Gastrocnemius medialis (tissue), 4 donors: ENCODE results near the gene MUS81. TPM values are rescaled to one million over a fixed set of nuclear protein-coding genes. Genes with fewer than 3 reads are reported as not detected.

Experiments
- ATAC-seq, 2 donors: fragments of 150-250 bp; one replicate each; pipeline ENCODE4 v1.9.1; 2016
- DNase-seq, 2 donors: peaks; one replicate each; pipeline ENCODE4 v3.0.0-alpha.2; 2019
- H3K27ac ChIP-seq, 4 donors: fragments of 200-600 bp; sonication (generic); 1 replicate in 1 of 4; 2 replicates in 3 of 4; pipeline ENCODE4 v1.5.1; 2016 to 2018; ENCODE audit warnings: mild to moderate bottlenecking in 2 of 4, moderate library complexity in 1 of 4
- H3K27me3 ChIP-seq, 3 donors: fragments of 200-600 bp; sonication (generic) in 2 of 3; 1 replicate in 1 of 3; 2 replicates in 2 of 3; pipeline versions ENCODE4 v1.5.1 to v1.6.0; 2016 to 2019; ENCODE audit warnings: mild to moderate bottlenecking in 1 of 3, moderate library complexity in 1 of 3
- H3K36me3 ChIP-seq, 2 donors: fragments of 200-600 bp; sonication (generic) in 1 of 2; one replicate each; pipeline ENCODE4 v1.5.1; 2017 to 2018
- H3K4me1 ChIP-seq, 2 donors: fragments of 200-600 bp; sonication (generic) in 1 of 2; one replicate each; pipeline ENCODE4 v1.5.1; 2016 to 2017; ENCODE audit warnings: mild to moderate bottlenecking in 2 of 2
- H3K4me3 ChIP-seq, 4 donors: fragments of 200-600 bp; sonication (generic) in 3 of 4; 1 replicate in 1 of 4; 2 replicates in 3 of 4; pipeline ENCODE4 v1.5.1; 2016 to 2019; ENCODE audit warnings: mild to moderate bottlenecking in 2 of 4
- H3K9me3 ChIP-seq, 3 donors: fragments of 200-600 bp; sonication (generic) in 2 of 3; 1 replicate in 1 of 3; 2 replicates in 2 of 3; pipeline ENCODE4 v1.5.1; 2016 to 2019
- CTCF ChIP-seq, 5 experiments: fragments of 450-650 bp in 3 of 5; fragments of 200-600 bp in 2 of 5; sonication (generic) in 2 of 5; IDR thresholded peaks in 4 of 5; conservative IDR thresholded peaks in 1 of 5; 1 replicate in 4 of 5; 2 replicates in 1 of 5; pipeline ENCODE4 v1.5.1; 2016 to 2019; ENCODE audit warnings: antibody characterized with exemption in 5 of 5, mild to moderate bottlenecking in 3 of 5, moderate library complexity in 3 of 5
- POLR2A ChIP-seq, 2 donors: fragments of 450-650 bp; IDR thresholded peaks; one replicate each; pipeline ENCODE4 v1.6.1; 2017; ENCODE audit warnings: antibody characterized with exemption in 2 of 2, mild to moderate bottlenecking in 2 of 2, moderate library complexity in 2 of 2
- in situ Hi-C, 4 donors: fragments of 200-750 bp; cut with MboI; loops; one replicate each; pipeline versions ENCODE4 v1.15.0 to v1.8.0; 2017; ENCODE audit warnings: low sequenced_read_pairs in 4 of 4
- intact Hi-C: fragments of 100-400 bp; cut with DNase I; formaldehyde crosslinking; loops from one replicate; pipeline ENCODE4 v1.15.1; 2023; ENCODE audit warnings: low total_unique reads
- total RNA-seq, 4 donors: library from RNA; depleted of rRNA; stranded (reverse); fragments of >200 nt; gene quantifications; one replicate each; pipeline versions ENCODE4 v1.1.0 to v1.2.3, GENCODE V29; 2016

MUS81 gene
- total RNA-seq, 4 donors from 2014 or later: 26.4 to 44.9 (median 34.8) TPM

- in situ Hi-C loops (loop anchor here (10.0 kb wide), 3 partner anchors 80 to 110 kb away; partner anchors contain the start of gene SART1 (in 1 of the 4)), intact Hi-C loops (no loop called here)
- Histone ChIP-seq H3K27ac (no peak overlapping the region), H3K9me3 (no peaks in the 10 kb centered on the region), H3K4me3 (no peak overlapping the region), H3K27me3 (no peaks in the 10 kb centered on the region), H3K36me3 (peaks cover 0 to 44% of the 10 kb centered on the region in 2 donors), H3K4me1 (peaks cover 21 to 24% of the 10 kb centered on the region in 2 donors)
- DNase-seq (no peak), ATAC-seq (no peak)
- TF ChIP-seq CTCF (IDR thresholded peaks at IDR 0.05 in 4 of 5, conservative IDR thresholded peaks at IDR 0.05 in 1 of 5) (no peak), POLR2A (IDR thresholded peaks at IDR 0.05) (no peak)
Measured at GRCh38 chr11:65885231-65885630, 25.0 kb downstream of the MUS81 start.

- in situ Hi-C loops: loop anchor here (10.0 kb wide), 3 partner anchors 79 to 109 kb away; partner anchors contain the start of gene SART1 (in 1 of the 4)
- DNase-seq (no peak), ATAC-seq (no peak)
- no peaks in the 10 kb centered on the region for H3K27me3 ChIP-seq
- H3K36me3 ChIP-seq: peaks cover 0 to 44% of the 10 kb centered on the region in 2 donors
- TF ChIP-seq POLR2A (IDR thresholded peaks at IDR 0.05) (no peak), CTCF (IDR thresholded peaks at IDR 0.05 in 4 of 5, conservative IDR thresholded peaks at IDR 0.05 in 1 of 5) (no peak)
- peaks cover 21 to 24% of the 10 kb centered on the region in 2 donors for H3K4me1 ChIP-seq
- H3K27ac ChIP-seq: no peak overlapping the region
- H3K4me3 ChIP-seq: no peak overlapping the region
- intact Hi-C loops: no loop called here
- H3K9me3 ChIP-seq: no peaks in the 10 kb centered on the region
Measured at GRCh38 chr11:65885808-65886536, 25.7 kb downstream of the MUS81 start.

DNA sequence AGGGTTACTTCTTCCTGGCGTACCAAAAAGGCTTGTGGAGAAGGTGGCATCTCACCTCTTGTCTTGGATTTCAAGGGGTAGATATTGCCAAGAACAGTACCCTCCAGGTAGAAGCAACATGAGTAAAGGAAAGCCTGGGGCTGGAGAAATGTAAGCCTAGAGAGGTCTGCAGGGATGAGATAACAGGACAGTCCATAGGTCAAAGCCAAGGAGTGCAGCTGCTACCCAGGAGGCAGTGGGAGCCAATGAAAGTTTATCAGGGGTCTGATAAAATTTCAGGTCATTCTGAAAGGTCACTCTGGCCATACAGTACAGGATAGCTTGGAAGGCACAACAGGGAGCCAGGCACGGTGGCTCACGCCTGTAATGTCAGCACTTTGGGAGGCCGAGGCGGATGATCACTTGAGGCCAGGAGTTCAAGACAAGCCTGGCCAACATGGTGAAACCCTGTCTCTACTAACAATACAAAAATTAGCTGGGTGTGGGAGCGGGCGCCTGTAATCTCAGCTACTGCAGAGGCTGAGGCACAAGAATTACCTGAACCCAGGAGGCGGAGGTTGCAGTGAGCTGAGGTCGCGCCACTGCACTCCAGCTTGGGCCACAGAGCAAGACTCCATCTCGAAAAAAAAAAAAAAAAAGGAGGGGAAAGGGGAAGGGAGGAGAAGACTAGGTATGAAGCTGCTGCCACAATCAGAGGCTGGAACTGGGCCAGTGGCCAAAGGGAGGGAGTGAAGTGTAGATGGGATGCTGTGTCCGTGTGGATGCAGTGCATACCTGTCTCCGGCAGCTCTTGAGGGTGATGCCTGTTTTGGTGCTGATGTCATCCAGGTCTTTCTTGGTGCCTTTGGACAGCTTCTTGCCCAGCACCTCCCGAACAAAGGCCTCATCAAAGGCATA, 26.8 kb downstream of the MUS81 start:
- TF ChIP-seq CTCF (IDR thresholded peaks at IDR 0.05 in 4 of 5, conservative IDR thresholded peaks at IDR 0.05 in 1 of 5) (no peak), POLR2A (IDR thresholded peaks at IDR 0.05) (no peak)
- in situ Hi-C loops: loop anchor here (10.0 kb wide), 3 partner anchors 78 to 108 kb away; partner anchors contain the start of gene SART1 (in 1 of the 4)
- no peak for DNase-seq
- no peaks in the 10 kb centered on the region for H3K9me3 ChIP-seq
- peaks cover 0 to 38% of the 10 kb centered on the region in 2 donors for H3K36me3 ChIP-seq
- ATAC-seq: no peak
- H3K27ac ChIP-seq: peak overlapping the region; percentile 93 to 98 (median 96)
- peak overlapping the region; percentile 66 to 86 (median 78) for H3K4me3 ChIP-seq
- intact Hi-C loops: no loop called here
- peaks cover 30 to 33% of the 10 kb centered on the region in 2 donors for H3K4me1 ChIP-seq
- no peaks in the 10 kb centered on the region for H3K27me3 ChIP-seq

GRCh38 chr11:65887723-65888162, 27.5 kb downstream of the MUS81 start:
- H3K27me3 ChIP-seq: no peaks in the 10 kb centered on the region
- ATAC-seq: no peak
- no peak for DNase-seq
- in situ Hi-C loops (loop anchor here (10.0 kb wide), 3 partner anchors 77 to 107 kb away; partner anchors contain the start of gene SART1 (in 1 of the 4)), intact Hi-C loops (loop anchor here (1.0 to 2.0 kb wide), 6 partner anchors 14 to 115 kb away; partner anchors contain the start of genes BANF1, C11orf68, DRAP1 and EIF1AD)
- TF ChIP-seq CTCF (IDR thresholded peaks at IDR 0.05 in 4 of 5, conservative IDR thresholded peaks at IDR 0.05 in 1 of 5) (no peak), POLR2A (IDR thresholded peaks at IDR 0.05) (no peak)
- H3K27ac ChIP-seq: peak overlapping the region; percentile 93 to 98 (median 96)
- peaks cover 0 to 32% of the 10 kb centered on the region in 2 donors for H3K36me3 ChIP-seq
- peak overlapping the region; percentile 66 to 86 (median 78) for H3K4me3 ChIP-seq
- no peaks in the 10 kb centered on the region for H3K9me3 ChIP-seq
- peaks cover 37 to 39% of the 10 kb centered on the region in 2 donors for H3K4me1 ChIP-seq
